GM12891 (cell line): Measurements from ENCODE around the gene NELFCD.

Source experiments
- POLR2A ChIP-seq: IDR thresholded peaks from 2 replicates; pipeline ENCODE4 v1.6.1; 2011; ENCODE audit warnings: low read depth, low read length, control low read depth
- POLR2AphosphoS5 ChIP-seq: IDR thresholded peaks from 2 replicates; pipeline ENCODE4 v1.6.1; 2011; ENCODE audit warnings: low read depth, low read length, control low read depth

DNA sequence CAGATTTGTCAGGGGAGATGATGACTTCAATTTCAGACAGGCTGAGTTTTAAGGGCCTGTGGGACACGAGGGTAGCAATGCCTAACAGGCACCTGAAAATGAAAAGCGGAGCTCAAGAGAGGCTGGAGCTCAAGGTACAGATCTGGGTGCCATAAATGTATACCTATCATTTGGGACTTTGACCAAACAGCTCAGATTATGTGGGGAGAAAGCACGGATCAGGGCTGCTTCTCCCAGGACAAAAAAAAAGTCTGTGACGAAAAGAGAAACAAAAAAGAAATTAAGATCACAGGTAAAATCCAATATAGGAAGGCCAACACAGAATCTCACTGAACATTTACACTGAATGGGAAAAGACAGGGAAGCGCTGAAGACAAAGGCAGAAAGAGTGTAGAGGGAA is 59.6 kb downstream of the NELFCD start:
- TF ChIP-seq POLR2AphosphoS5, result no peak
- TF ChIP-seq POLR2A, result no peak
